Measurements from ENCODE around the gene TMOD4.

Gene TMOD4

DNA sequence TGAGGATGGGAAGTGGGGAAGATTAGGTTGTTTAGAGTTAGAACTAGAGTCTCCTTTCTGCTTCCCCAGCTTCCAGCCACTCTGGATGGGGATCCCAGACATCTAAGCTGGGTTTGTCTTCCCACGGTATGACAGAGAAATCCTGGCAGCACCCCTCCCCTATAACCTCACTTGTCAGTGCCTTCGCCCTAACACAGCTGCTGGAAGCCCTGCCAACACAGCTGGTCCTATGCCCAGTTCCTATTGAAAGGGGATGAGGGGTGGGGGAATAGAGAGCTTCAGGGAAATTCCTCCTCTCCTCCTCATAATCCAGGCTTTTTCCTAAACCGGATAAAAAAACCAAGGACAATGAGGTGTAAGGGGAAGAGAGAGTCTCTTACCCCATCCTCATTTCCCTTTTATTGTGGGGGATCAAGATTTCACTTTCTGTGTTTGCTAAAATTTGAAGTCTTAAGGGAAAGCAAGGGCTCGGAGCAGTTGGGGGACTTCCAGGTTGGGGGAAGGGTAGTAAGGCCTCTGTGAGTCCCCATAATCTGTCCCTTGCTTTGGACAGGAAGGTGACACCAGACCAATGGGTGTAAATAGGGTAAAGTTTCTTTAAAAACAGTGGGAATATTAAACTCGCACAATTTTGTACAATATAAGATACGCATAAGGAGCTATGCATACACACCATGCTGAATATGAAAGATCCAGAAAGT, 590 bp downstream of the TMOD4 start:
- DNase-seq = no peak

DNA sequence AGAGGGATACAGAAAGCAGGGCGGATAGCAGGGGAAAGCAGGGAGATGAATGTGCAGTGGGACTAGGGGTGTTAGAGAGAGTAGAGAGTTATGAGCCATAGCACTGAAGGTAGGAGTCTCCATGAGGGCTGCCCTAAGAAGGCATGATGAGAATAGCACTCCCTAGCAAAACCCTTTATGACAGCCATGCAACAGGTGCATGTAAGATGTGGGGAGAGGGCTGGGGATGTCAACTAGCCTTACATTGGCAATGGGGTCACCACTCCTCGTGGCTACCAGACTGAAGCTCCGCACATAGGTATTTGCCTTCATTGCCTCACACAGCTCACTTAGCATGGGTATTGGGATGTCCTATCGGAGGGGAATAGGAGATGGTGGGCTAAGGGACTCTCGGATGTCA, 4.6 kb downstream of the TMOD4 start:
- DNase-seq = no peak

DNA sequence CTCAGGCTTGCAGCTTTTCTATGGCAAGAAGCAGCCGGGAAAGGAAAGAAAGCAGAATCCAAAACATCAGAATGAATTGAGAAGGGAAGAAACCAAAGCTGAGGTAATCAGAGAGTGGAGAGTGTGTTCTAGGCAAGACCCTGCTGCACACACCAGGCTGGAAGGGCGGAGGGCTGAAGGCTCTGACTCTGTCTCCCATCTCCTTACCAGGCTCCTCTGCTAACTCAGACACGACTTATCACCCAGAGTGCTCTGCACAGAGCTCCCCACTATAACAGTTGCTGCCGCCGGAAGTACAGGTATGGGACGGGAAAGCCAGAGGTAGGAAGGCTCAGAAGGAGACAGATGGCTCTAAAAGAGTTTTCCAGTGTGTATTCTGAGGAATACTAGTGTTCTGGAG, 8.7 kb downstream of the TMOD4 start:
- no peak for DNase-seq

DNA sequence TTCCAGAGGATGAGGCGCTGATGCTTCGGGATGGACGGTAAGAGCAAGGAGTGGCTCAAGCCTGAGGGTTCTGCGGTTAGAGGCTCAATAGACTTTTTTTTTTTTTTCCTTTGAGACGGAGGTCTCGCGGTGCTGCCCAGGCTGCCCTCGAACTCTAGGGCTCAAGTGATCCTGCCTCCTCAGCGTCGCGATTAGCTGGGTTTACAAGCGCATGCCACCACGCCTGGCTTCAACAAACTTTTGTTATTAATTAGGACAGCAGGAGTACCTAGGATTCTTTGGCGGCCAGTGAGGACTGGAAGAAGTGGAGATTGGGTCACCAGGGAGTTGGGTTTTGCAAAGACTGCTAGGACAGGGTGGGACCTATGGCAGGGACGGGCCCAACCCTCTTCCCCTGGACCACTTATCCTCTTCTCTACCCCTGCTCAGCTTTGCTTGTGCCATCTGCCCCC, 9.2 kb downstream of the TMOD4 start:
- no peak for DNase-seq

DNA sequence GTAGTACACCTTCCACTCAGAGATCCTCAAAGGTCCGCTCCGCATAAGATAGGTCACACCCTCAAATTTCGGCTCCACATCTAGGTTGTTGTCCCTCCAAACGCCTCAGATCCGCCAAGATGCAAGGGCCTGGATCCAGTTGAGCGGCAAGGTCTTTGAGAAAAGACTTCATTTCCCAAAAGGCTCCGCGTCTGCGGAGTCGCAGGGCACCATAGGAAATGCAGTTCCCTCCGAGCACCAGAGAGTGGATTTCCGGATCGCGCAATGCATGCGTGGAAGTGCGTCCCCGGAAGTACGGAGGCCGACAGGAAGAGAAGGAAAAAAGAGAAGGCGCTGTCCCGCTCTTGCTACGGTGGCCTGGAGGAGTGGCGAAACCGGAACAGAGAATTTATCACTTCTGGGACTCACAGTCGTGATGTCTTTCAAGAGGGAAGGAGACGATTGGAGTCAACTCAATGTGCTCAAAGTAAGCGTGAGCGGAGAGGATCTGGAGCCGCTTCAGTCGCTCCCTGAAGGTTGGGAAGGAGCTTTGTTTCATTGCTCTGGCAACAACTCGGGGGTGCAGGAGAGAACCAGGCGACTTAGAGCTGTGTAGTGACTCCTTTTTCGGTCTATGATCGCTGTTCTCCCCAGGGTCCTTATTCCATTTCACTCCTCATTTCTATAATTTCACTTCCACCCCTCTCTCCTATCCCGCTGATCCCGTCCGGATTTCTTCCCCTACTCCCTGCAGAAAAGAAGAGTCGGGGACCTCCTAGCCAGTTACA, 9.9 kb downstream of the TMOD4 start, which contains the start of the genes LYSMD1 and SCNM1:
Gene LYSMD1 (minus strand): TSS at position 165 of the 767 bp plus-strand sequence. CDS start 644 bp downstream, outside the sequence.
Gene SCNM1 (plus strand): TSS at position 407 of the 767 bp plus-strand sequence. CDS start 9 bp downstream, at position 416.
- peak; percentile 96 for DNase-seq

DNA sequence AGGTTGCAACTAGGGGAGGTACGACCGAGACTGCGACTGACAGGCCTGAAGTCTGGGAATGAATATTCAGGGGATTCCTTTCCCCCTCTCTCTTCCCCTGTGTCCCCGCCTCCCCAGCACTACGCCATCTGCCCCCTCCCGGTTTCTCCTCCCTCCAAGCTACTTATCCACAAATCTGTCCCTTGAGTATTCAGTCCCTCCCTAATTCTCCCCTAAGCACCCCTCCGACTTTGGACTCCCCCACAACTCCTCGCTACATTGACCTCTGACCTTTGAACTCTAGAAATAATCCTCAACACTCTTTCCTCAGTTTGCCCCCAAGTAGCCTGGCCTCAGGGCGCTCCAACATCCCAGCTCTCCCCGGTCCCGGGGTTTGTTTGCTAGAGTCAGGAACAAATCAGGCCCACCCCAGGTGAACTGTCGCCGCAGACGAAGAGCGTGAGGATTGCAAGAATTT, 10.5 kb downstream of the TMOD4 start:
- DNase-seq = peak; percentile 36

DNA sequence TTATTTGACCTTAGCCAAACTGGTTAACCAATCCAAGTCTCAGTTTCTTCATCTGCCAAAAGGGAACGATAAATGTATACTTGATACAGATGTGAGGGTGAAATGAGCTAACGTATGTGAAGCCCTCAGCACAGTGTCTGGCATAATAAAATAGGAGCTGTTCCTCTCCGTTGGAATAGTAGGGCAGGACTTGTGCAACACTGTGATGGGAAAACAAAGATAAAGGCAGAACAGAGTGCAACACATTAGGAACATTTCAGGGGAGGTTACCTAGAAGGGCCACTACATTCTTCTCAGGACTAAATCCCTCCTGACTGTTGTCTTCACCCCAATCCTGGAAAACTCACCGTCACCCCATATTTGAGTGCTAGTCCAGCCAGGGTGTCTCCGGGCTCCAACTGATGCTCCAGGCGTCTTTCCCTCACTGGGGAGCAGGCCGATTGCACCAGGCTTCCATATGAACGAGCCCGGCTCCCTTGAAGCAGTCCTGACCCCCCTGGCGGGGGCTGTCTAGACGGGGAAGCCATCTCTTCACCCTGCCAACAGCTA, 11.0 kb downstream of the TMOD4 start:
- no peak for DNase-seq

DNA sequence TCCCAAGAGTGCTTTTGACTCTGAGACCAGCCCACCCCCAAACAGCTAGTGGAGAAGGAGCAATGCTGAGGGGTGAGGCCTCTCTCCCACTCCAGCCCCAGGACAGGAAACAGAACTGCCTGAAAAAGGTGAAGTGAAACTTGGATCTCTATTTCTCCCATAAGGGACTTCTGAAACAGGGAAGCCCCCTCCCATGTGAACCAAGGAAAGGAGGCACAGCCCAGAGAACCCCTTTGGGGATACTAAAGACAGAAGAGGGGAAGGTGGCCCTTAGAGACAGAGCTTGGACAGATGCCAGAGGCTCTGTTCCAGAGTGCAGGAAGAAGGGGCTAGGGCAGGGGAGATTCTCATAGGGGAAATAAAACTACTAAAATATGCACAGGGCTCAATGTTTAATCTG, 16.4 kb downstream of the TMOD4 start:
- no peak for DNase-seq

DNA sequence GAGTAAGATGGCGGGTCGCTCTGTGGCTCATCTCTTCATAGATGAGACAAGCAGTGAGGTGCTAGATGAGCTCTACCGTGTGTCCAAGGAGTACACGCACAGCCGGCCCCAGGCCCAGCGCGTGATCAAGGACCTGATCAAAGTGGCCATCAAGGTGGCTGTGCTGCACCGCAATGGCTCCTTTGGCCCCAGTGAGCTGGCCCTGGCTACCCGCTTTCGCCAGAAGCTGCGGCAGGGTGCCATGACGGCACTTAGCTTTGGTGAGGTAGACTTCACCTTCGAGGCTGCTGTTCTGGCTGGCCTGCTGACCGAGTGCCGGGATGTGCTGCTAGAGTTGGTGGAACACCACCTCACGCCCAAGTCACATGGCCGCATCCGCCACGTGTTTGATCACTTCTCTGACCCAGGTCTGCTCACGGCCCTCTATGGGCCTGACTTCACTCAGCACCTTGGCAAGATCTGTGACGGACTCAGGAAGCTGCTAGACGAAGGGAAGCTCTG, 17.0 kb downstream of the TMOD4 start:
- DNase-seq = no peak

DNA sequence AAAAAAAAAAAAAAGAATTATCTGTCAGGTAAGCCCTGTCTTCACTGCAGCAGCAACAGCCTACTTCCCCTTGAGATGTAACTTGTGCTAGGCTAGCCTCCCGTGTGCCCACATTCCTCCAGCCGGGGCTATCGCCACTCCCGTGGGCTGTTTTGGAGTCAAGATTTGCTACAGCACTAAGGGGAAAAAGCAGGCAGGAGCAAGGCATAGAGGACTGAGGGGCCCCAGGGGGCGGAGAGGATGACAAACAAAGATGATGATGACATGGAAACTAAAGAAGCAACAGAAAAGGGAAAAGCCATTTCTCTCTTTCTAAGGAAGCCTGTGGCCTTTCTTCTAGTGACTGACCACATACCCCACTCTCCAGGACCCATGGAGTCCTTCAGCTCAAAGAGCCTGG, 17.5 kb downstream of the TMOD4 start:
- DNase-seq = no peak

DNA sequence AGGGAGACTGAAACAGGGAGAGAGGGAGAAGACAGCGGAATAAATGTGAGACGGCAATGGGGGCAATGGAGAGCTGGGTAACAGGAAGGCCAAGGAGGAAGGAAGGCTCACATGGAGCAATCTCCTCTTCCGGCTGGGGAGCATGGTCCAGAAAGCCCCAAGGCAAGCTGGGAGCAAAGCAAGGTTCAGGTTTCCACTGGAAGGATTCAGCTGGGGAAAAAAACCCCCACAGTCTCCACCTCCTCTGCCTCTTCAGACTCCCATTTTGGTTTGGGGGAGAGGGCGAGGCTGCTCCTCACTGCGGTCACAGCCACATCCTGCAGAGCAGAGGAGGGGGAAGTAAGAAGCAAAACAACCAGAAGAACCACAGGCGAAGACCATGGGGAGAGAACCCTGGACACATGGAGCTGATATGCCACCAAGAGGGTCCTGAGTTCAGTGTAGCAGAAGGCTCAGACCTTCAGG, 18.7 kb downstream of the TMOD4 start:
- DNase-seq = no peak

DNA sequence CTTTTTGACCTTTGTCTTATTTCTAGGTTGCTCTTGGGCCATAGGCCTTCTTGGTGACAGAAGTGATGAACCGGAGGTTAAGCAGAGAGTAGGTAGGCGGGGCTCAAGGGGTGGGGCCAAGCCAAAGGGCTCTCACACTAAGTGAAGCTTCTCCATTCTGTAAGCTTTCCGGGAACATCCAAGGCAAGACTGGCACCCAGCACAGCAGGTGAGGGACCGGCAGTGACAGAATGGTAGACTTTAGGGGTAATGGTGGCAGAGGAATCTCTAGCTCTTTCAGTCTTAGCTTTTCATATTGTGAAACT, 19.3 kb downstream of the TMOD4 start, which contains the start of gene TNFAIP8L2:
Gene TNFAIP8L2 (plus strand): TSS at position 135 of the 305 bp plus-strand sequence. CDS start 2,049 bp downstream, outside the sequence.
- DNase-seq = no peak

DNA sequence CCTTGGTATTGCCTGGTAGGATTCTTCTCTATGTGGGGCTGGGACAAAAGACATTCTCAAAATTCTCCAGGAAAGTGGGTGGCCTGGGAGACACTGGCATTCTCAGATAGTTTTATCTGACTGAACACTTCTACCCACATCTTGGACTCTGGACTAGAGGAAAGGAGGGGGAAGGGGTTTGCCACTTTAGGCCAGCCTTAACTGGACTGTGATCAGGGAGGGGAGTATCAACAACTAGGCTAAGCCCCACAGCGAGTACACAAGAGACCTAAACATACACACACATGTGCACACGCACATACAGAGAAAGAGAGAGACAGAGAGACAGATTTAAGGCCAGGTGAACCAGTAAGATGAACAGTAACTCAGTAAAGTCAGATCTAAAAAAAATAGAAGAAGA, 28.1 kb downstream of the TMOD4 start:
- no peak for DNase-seq

DNA sequence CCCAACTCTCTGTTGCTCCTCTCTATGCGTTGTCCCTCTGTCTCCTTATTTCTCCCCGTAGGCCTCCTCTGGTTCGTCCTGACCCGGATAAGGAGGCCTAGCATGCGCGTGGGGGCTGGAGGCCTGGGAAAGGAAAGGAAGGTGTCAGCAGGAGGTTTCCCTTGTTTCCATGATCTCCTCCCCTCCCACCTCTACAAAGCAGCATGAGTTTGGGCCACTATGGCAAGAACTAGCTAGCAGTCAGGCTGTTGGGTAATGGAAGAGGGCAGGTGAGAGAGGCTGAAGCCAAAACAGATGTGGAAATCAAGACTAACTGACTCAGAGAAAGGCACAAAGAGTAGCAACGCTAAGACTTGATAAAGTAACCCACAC, 28.7 kb downstream of the TMOD4 start:
- DNase-seq = no peak

DNA sequence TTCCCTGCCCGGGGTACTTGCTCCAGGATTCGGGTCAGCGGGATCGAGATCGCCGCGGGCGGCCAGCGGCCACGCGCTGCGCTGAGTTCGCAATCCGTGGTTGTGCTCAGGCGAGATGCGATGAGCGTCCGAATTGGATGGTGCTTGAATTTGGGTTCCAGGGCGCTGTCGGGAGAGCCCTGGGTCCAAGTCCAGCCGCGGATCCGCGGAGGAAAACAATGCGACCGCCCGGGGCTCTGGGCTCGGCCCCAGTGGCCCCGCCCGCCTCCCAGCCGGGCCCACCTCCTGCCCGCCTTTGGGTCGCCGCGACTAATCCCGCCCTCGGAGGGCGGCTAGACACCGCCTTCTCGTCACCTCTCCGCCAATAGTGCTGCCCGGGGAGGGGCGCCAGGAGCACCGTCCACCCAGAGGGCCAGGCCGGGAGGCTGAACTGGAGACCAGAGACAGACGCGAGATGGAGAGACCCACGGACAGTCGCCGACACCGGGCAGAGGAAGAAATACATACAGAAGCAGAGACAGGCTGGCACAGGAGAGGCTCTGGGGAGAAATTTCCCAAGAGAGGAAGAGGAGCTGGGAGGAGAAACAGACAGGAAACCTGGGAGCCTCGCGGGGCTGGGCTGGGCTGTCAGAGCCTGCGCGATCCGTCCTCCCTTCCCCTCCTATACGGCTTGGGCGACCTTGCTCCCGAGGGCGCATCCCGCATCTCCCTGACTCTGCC, 29.2 kb downstream of the TMOD4 start, which contains the start of gene SEMA6C:
Gene SEMA6C (minus strand): TSS at position 220 of the 720 bp plus-strand sequence. CDS start 4,010 bp downstream, outside the sequence.
- peak; percentile 82 for DNase-seq

DNA sequence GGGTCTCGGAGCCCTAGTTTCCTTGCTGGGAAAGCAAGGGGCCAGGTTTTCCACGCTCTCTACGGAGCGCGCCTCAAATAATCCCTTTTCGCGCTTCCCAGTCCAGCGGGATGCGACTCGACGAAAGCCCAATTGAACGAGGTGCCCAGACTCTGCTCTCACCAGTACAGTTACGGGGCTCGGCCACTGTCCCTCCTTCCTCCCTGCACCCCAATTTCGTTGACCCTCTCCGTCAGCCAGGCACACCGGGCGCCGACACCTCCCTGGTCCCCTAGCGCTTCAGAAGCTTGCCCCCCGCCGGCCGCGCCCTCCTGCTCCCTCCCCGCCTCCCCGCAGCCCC, 29.7 kb downstream of the TMOD4 start:
- no peak for DNase-seq

DNA sequence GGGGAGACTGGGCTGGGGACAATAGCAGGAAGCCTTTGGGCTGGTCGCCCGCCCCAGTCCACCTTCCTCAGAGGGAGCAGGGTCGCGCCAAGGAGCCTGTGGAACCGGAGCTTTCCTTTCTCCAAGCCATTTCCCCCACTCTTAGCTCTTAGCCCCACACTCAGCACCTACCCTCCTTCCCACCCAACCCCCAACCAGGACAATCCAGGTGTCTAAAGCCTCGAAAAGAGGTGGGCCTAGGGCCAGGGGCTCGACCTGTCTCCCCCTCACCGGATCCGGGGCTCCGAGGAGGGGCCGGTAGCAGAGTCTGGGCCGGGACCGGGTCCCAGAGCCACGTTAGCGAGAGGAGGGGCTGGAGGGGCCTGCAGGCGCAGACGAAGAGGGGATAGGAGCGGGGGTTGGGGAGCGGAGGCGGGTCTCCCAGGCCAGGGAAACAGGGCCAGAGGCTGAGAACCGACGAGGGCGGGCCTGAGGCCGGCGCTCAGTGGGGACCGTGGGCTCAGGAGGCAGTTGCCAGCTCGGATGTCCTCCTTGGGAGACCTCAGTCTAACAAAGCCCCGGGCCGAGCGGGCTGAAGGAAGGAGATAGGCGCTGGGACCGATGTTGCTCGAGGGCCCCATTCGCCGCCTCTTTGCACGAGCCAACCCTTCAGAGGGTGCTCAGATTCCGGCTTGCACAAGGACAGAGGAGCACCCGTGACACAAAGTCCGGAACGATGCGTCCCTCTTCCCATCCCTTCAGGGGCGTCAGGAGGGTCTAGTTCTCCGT, 30.3 kb downstream of the TMOD4 start:
- no peak for DNase-seq

DNA sequence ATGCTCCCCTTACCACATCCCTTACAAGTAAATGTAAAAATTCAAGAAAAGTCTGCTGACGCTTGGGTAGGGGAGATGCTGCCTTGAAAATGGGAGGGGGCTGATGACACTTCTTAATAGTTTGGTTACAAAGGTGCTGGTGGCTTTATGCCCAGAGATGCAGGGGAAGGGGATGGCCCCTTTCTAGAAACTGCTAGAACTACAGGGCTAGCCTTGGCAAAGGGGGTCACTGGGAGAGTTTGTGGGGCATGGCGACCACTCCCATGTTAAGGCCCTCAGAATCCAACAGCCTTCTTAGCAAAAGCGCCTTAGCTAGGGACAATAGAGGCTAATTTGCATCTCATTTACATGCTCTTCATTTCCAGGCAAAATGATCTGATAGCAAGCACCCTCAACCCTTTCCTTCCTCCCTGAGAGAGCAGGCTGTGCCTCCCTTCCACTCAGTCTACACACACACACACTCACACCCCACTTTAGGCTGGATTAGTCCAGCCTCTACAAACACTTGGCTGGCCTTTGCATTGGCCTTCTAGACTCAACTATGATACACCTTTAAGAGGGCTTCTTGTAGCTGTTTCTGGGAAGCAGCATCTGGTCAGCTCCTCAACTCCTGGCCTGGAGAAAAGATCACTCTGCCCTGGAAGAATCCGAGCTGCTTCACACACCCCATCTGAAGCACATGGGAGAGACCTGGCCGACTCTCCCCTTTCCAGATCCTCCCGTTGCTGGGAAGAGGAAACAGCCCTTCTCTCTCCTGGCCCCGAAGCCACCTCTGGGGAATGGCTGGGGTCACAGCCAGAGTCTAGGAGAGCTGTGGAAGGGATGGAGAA, 31.1 kb downstream of the TMOD4 start:
- DNase-seq = no peak

DNA sequence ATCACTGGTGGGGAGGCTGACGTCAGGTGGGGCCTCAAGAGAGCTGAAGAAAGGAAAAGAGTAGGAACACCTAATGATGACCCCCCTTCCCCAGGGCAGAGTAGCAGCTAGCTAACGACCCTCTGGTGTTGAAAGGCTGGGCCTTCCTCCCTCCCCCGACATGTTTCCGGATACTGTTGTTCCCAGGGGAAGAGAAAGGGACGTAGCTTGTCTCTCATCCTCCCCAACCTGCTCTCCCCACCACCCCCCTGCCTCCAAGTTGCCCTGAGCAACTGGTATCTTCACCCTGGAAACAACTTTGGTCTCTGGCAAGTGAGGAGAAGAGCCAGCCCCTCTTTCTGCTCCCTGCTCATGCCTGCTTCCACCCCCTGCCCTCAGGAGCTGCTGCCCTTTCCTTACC, 31.8 kb downstream of the TMOD4 start:
- no peak for DNase-seq

DNA sequence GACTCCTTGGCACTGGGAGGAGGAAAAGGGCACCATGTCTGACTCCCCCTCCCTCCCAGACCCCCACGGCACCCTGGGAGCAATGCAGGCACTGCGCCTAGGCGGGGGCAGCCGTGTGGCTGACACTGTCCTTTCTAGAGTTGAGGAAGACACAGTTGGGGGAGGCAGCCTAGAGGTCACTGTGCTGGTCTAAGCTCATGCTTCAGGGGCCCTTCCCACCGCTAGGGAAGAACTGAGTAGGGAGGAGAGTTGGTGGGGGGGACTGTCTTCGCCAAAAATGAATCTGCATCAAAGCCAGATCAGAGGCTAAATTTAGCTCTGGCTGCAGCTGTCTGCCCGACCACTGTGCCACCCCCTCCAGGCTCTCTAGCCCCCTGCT, 32.7 kb downstream of the TMOD4 start:
- DNase-seq = no peak

DNA sequence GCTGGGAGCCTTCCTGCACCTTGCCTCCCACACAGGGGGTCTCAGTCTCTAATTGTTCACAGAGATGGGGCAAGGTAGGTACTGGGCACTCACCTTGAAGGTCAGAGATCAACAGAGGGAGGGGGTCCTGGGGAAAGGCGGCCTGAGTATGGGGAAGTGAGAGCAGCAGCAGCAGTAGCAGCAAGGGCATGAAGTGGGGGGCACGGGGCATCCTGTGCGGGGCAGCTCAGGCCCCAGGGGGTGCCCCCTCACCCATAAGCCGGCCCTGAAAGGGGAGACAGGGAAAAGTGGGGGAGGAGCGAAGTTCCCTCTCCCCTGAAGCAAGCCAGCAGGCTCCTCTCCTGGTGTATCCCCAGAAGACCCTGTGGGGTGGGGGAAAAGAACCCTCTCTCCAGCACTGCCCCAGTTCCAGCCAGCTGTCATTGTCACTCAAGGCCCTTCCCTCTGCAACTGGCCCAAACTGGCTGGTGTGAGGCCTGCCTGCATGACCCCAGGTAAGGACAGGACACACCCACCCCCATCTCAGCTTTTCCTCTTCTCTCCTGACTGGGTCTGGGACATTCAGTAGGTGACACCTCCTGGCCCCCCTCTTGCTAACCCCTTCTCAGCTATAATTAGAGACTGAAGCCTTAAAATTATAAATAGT, 33.2 kb downstream of the TMOD4 start:
- DNase-seq = no peak
